CD14-positive monocyte (primary cell): ENCODE measurements around the gene C9. TPM values are rescaled to one million over a fixed set of nuclear protein-coding genes. Genes with fewer than 3 reads are reported as not detected.

Experiments used
- DNase-seq, 3 donors: peaks; one replicate each; pipeline ENCODE4 v3.0.0-alpha.2; 2011 to 2022
- H2AFZ ChIP-seq: 2 replicates; pipeline ENCODE4 v1.6.0; 2012; ENCODE audit warnings: mild to moderate bottlenecking, low read depth, low read length, inconsistent platforms; ENCODE audit not compliant: insufficient read depth, poor library complexity, severe bottlenecking
- H3K27ac ChIP-seq, 2 donors: 1 replicate in 1 of 2; 2 replicates in 1 of 2; pipeline ENCODE4 v1.5.1; 2012 to 2013; ENCODE audit warnings: low read length in 2 of 2, control low read depth in 1 of 2, inconsistent platforms in 1 of 2, low read depth in 1 of 2, mild to moderate bottlenecking in 1 of 2
- H3K27me3 ChIP-seq, 2 donors: one replicate each; pipeline versions ENCODE4 v1.6.0 to v1.6.1; 2011 to 2013; ENCODE audit warnings: low read length in 2 of 2; ENCODE audit not compliant: control insufficient read depth in 2 of 2, insufficient read depth in 2 of 2
- H3K36me3 ChIP-seq, 2 donors: replicated peaks in 1 of 2; 1 replicate in 1 of 2; 2 replicates in 1 of 2; pipeline versions ENCODE4 v1.5.1 to v1.6.1; 2012 to 2013; ENCODE audit warnings: low read length in 2 of 2, control low read depth in 1 of 2, inconsistent platforms in 1 of 2, mild to moderate bottlenecking in 1 of 2; ENCODE audit not compliant: insufficient read depth in 2 of 2, control insufficient read depth in 1 of 2
- H3K4me1 ChIP-seq, 2 donors: 1 replicate in 1 of 2; 2 replicates in 1 of 2; pipeline versions ENCODE4 v1.5.1 to v1.6.1; 2012 to 2013; ENCODE audit warnings: low read length in 2 of 2, control low read depth in 1 of 2, inconsistent platforms in 1 of 2, mild to moderate bottlenecking in 1 of 2, moderate library complexity in 1 of 2; ENCODE audit not compliant: insufficient read depth in 2 of 2, control insufficient read depth in 1 of 2
- H3K4me2 ChIP-seq: replicated peaks from 2 replicates; pipeline ENCODE3; 2012; ENCODE audit warnings: low read length, moderate library complexity, mild to moderate bottlenecking; ENCODE audit not compliant: poor library complexity, severe bottlenecking; ENCODE audit errors: extremely low read depth
- H3K4me3 ChIP-seq, 3 experiments: fragments of 200-600 bp in 1 of 3; sonication (generic) in 1 of 3; replicated peaks in 1 of 3; 1 replicate in 2 of 3; 2 replicates in 1 of 3; pipeline ENCODE4 v1.5.1; 2011 to 2013; ENCODE audit warnings: low read length in 3 of 3, mild to moderate bottlenecking in 3 of 3, control low read depth in 2 of 3, low read depth in 2 of 3, inconsistent platforms in 1 of 3, moderate library complexity in 1 of 3
- H3K79me2 ChIP-seq: 2 replicates; pipeline ENCODE4 v1.6.0; 2012; ENCODE audit warnings: mild to moderate bottlenecking, control low read depth, inconsistent platforms, low read length, moderate library complexity; ENCODE audit not compliant: insufficient read depth
- H3K9ac ChIP-seq: 2 replicates; pipeline ENCODE4 v1.6.0; 2017; ENCODE audit warnings: low read length, mild to moderate bottlenecking; ENCODE audit not compliant: insufficient read depth, poor library complexity, severe bottlenecking
- H3K9me3 ChIP-seq, 2 donors: replicated peaks in 1 of 2; 1 replicate in 1 of 2; 2 replicates in 1 of 2; pipeline versions ENCODE4 v1.5.1 to v1.6.1; 2012 to 2013; ENCODE audit warnings: low read length in 2 of 2, control low read depth in 1 of 2; ENCODE audit not compliant: control insufficient read depth in 1 of 2, insufficient read depth in 1 of 2
- H4K20me1 ChIP-seq: 2 replicates; pipeline ENCODE4 v1.6.0; 2012; ENCODE audit warnings: mild to moderate bottlenecking, low read length, control low read depth, moderate library complexity; ENCODE audit not compliant: insufficient read depth
- H3K27ac Mint-ChIP-seq, 7 donors: one replicate each; pipeline ENCODE4 v1.8.0; 2020; ENCODE audit warnings: mild to moderate bottlenecking in 7 of 7, mixed read lengths in 7 of 7, moderate library complexity in 6 of 7, inconsistent platforms in 2 of 7
- H3K27me3 Mint-ChIP-seq, 3 donors: one replicate each; pipeline ENCODE4 v1.8.0; 2021 to 2022; ENCODE audit warnings: low read depth in 3 of 3, mild to moderate bottlenecking in 3 of 3, mixed read lengths in 3 of 3, moderate library complexity in 3 of 3, inconsistent platforms in 1 of 3
- H3K36me3 Mint-ChIP-seq, 2 donors: one replicate each; pipeline ENCODE4 v1.8.0; 2020; ENCODE audit warnings: mixed read lengths in 2 of 2, inconsistent platforms in 1 of 2, mild to moderate bottlenecking in 1 of 2
- H3K4me1 Mint-ChIP-seq: one replicate; pipeline ENCODE4 v1.8.0; 2020; ENCODE audit warnings: mild to moderate bottlenecking, mixed read lengths
- H3K4me3 Mint-ChIP-seq, 2 donors: one replicate each; pipeline ENCODE4 v1.8.0; 2020; ENCODE audit warnings: mild to moderate bottlenecking in 2 of 2, mixed read lengths in 2 of 2, moderate library complexity in 1 of 2
- H3K9me3 Mint-ChIP-seq, 7 donors: one replicate each; pipeline ENCODE4 v1.8.0; 2020 to 2022; ENCODE audit warnings: mixed read lengths in 7 of 7, mild to moderate bottlenecking in 6 of 7, moderate library complexity in 6 of 7, inconsistent platforms in 2 of 7
- CTCF ChIP-seq: fragments of 200-600 bp; IDR thresholded peaks from one replicate; pipeline ENCODE4 v1.8.0; 2022; ENCODE audit warnings: antibody characterized with exemption, mild to moderate bottlenecking
- WGBS: methylation state at CpG from one replicate; pipeline ENCODE4 v1.1.5; 2013; ENCODE audit warnings: missing lambda C conversion rate; ENCODE audit not compliant: insufficient coverage; 5-methylcytosine and 5-hydroxymethylcytosine counted together
- intact Hi-C, 2 donors: fragments of 100-400 bp; cut with micrococcal nuclease; formaldehyde crosslinking; loops; one replicate each; pipeline versions ENCODE4 v1.15.0 to v1.15.1; 2023
- polyA plus RNA-seq, 3 donors: library from polyadenylated mRNA; depleted of rRNA in 1 of 3; unstranded in 2 of 3; stranded (reverse) in 1 of 3; fragments of 300-500 nt in 2 of 3; fragments of >200 nt in 1 of 3; fragmentation: Illumina TruSeq in 2 of 3; gene quantifications; 1 replicate in 2 of 3; 2 replicates in 1 of 3; pipeline ENCODE4 v1.2.3, GENCODE V29; 2012 to 2021

The C9 gene
- polyA plus RNA-seq, 3 donors: not detected

DNA sequence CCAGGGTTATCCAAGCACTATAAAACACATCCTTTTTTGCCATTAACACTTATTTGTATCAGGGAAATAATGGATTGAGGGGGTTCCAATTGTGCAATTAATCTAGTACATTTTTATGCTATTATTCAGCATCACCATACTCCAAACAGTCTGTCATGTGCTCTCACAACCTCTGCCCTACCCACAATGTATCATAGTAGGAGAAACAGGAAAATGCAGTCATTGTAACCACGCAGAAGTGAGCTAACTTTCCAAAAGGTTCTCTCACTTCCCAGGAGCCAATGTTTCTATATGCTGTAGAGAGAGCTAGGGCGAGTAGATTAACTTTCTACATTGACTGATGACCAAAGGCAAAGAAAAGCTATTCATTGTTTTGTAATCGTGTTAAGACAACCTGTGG is 30.7 kb upstream of the C9 start:
- Histone ChIP-seq H3K9me3 (no peaks in the 10 kb centered on the region), H4K20me1 (no peaks in the 10 kb centered on the region), H3K4me1 (peaks cover 21 to 26% of the 10 kb centered on the region in 2 donors), H3K27ac (no peak overlapping the region), H3K9ac (no peak overlapping the region), H3K79me2 (no peaks in the 10 kb centered on the region), H3K36me3 (no peaks in the 10 kb centered on the region), H3K4me3 (no peak overlapping the region), H3K27me3 (no peaks in the 10 kb centered on the region), H3K4me2 (no peak overlapping the region), H2AFZ (no peak overlapping the region)
- Mint-ChIP-seq H3K9me3 (no peaks in the 10 kb centered on the region), H3K4me3 (no peak overlapping the region), H3K36me3 (peaks cover 5 to 9% of the 10 kb centered on the region in 2 donors), H3K27me3 (peaks cover 0 to 1% (median 0%) of the 10 kb centered on the region in 3 donors), H3K27ac (no peak overlapping the region), H3K4me1 (peaks cover 23% of the 10 kb centered on the region)
- intact Hi-C loops: no loop called here
- 40% methylated on average over 1 of the region's 3 CpGs for WGBS
- TF ChIP-seq CTCF: no peak
- no peak for DNase-seq

- no peak for TF ChIP-seq CTCF
- Histone ChIP-seq H3K9me3 (no peaks in the 10 kb centered on the region), H3K79me2 (no peaks in the 10 kb centered on the region), H4K20me1 (no peaks in the 10 kb centered on the region), H3K27ac (no peak overlapping the region), H3K9ac (no peak overlapping the region), H3K4me2 (no peak overlapping the region), H2AFZ (no peak overlapping the region), H3K27me3 (no peaks in the 10 kb centered on the region), H3K4me1 (no peaks in the 10 kb centered on the region), H3K36me3 (no peaks in the 10 kb centered on the region), H3K4me3 (no peak overlapping the region)
- no peak overlapping the region for H3K27ac Mint-ChIP-seq
- no peak for DNase-seq
- intact Hi-C loops: no loop called here
- 90% methylated on average over 2 of the region's 3 CpGs for WGBS
- no peaks in the 10 kb centered on the region for H3K9me3 Mint-ChIP-seq
- no peaks in the 10 kb centered on the region for H3K4me1 Mint-ChIP-seq
- H3K27me3 Mint-ChIP-seq: peaks cover 0 to 1% (median 0%) of the 10 kb centered on the region in 3 donors
- H3K36me3 Mint-ChIP-seq: peaks cover 4 to 7% of the 10 kb centered on the region in 2 donors
- no peak overlapping the region for H3K4me3 Mint-ChIP-seq
Measured at GRCh38 chr5:39390945-39391344, 26.6 kb upstream of the C9 start.
